Mesenteric fat pad (tissue), 1 donor: ENCODE data around the gene EIF3J. TPM values are rescaled to one million over a fixed set of nuclear protein-coding genes. Genes with fewer than 3 reads are reported as not detected.
"Not testable (repeated sequence)": the region's sequence is repeated elsewhere in the genome, so short reads cannot be mapped to it uniquely, and the experiment has no call there.

Experiments
- DNase-seq: peaks from one replicate; pipeline ENCODE4 v3.0.0-alpha.2; 2020; ENCODE audit warnings: low spot score
- total RNA-seq: library from RNA; stranded (reverse); fragmentation: NEBNext Ultra II Directional; extraction: Animal tissue kit (Norgen Biotek cat#: 25700); gene quantifications from one replicate; pipeline ENCODE4 v1.2.1, GENCODE V29; 2021
- donor health status: DM: yes; HTN: yes; CAD: no.

Gene EIF3J
- total RNA-seq, 1 donor from 2014 or later: 84.9 TPM

GRCh38 chr15:44541282-44541958 is 4.5 kb downstream of the EIF3J start:
- DNase-seq: no peak

GRCh38 chr15:44542596-44542995 is 5.6 kb downstream of the EIF3J start:
- DNase-seq: no peak

GRCh38 chr15:44544745-44545144 is 7.8 kb downstream of the EIF3J start:
- DNase-seq: not testable (repeated sequence)

GRCh38 chr15:44545913-44546802 is 9.2 kb downstream of the EIF3J start:
- DNase-seq: no peak

GRCh38 chr15:44549152-44549551 is 12.2 kb downstream of the EIF3J start:
- peak; percentile 30 for DNase-seq

- DNase-seq: no peak
Measured at GRCh38 chr15:44550256-44550655, 13.3 kb downstream of the EIF3J start.

- DNase-seq: no peak
Measured at GRCh38 chr15:44550734-44551133, 13.8 kb downstream of the EIF3J start.

- DNase-seq: no peak
Measured at GRCh38 chr15:44554934-44555723, 18.2 kb downstream of the EIF3J start.

GRCh38 chr15:44560926-44561325 is 24.0 kb downstream of the EIF3J start:
- not testable (repeated sequence) for DNase-seq

GRCh38 chr15:44565387-44566154 is 28.6 kb downstream of the EIF3J start:
- DNase-seq: no peak

- no peak for DNase-seq
Measured at GRCh38 chr15:44566155-44566540, 29.2 kb downstream of the EIF3J start.

GRCh38 chr15:44568338-44568737 is 31.4 kb downstream of the EIF3J start:
- DNase-seq: no peak

- DNase-seq: no peak
Measured at GRCh38 chr15:44569316-44569715, 32.4 kb downstream of the EIF3J start.

GRCh38 chr15:44570361-44570760 is 33.4 kb downstream of the EIF3J start:
- DNase-seq: no peak

- DNase-seq: no peak
Measured at GRCh38 chr15:44573386-44573785, 36.4 kb downstream of the EIF3J start.

GRCh38 chr15:44574734-44575133 is 37.8 kb downstream of the EIF3J start:
- no peak for DNase-seq

GRCh38 chr15:44580105-44580504 is 43.2 kb downstream of the EIF3J start:
- DNase-seq: no peak

GRCh38 chr15:44584162-44584749 is 47.3 kb downstream of the EIF3J start:
- DNase-seq: no peak

- DNase-seq: no peak
Measured at GRCh38 chr15:44585633-44586032, 48.7 kb downstream of the EIF3J start.

- DNase-seq: no peak
Measured at GRCh38 chr15:44588541-44588940, 51.6 kb downstream of the EIF3J start.

GRCh38 chr15:44591326-44591725 is 54.4 kb downstream of the EIF3J start:
- no peak for DNase-seq
